OCI-LY3 (cell line): ENCODE results near the gene BRD4.

Experiments used
- H2AFZ ChIP-seq: fragments of 200-600, 300-600 bp; shearing (Covaris generic); 2 replicates; pipeline ENCODE4 v1.6.0; 2014; ENCODE audit warnings: antibody characterized with exemption, low read depth, low read length
- H3K27ac ChIP-seq: fragments of 200-600, 300-600 bp; sonication (generic); 2 replicates; pipeline ENCODE4 v1.5.1; 2014; ENCODE audit warnings: mild to moderate bottlenecking, low read length, moderate library complexity, mixed read lengths
- H3K27me3 ChIP-seq: fragments of 200-600, 300-600 bp; sonication (generic); 2 replicates; pipeline ENCODE4 v1.6.1; 2014; ENCODE audit warnings: low read depth, low read length, mixed read lengths
- H3K36me3 ChIP-seq: fragments of 200-600, 300-600 bp; sonication (generic); replicated peaks from 2 replicates; pipeline ENCODE3; 2014; ENCODE audit warnings: low read depth, low read length, mixed read lengths
- H3K4me1 ChIP-seq: fragments of 300-600, 200-600 bp; sonication (generic); 2 replicates; pipeline ENCODE4 v1.6.1; 2014; ENCODE audit warnings: low read length, mixed read lengths
- H3K4me2 ChIP-seq: fragments of 200-600, 300-600 bp; sonication (generic); 2 replicates; pipeline ENCODE4 v1.6.1; 2014; ENCODE audit warnings: low read length, mixed read lengths
- H3K4me3 ChIP-seq: fragments of 300-600, 200-600 bp; sonication (generic); 2 replicates; pipeline ENCODE4 v1.5.1; 2014; ENCODE audit warnings: antibody characterized with exemption, mild to moderate bottlenecking, low read length, moderate library complexity
- H3K79me2 ChIP-seq: fragments of 300-600, 200-600 bp; shearing (Covaris generic); 2 replicates; pipeline ENCODE4 v1.6.1; 2014; ENCODE audit warnings: mild to moderate bottlenecking, low read length, mixed read lengths
- H3K9ac ChIP-seq: fragments of 300-600, 200-600 bp; shearing (Covaris generic); 2 replicates; pipeline ENCODE4 v1.6.0; 2014; ENCODE audit warnings: mild to moderate bottlenecking, low read length, moderate library complexity
- H3K9me3 ChIP-seq: fragments of 200-600, 300-600 bp; shearing (Covaris generic); 2 replicates; pipeline ENCODE4 v1.6.1; 2014; ENCODE audit warnings: low read length, mixed read lengths; ENCODE audit not compliant: insufficient read depth
- H4K20me1 ChIP-seq: fragments of 200-600, 300-600 bp; sonication (generic); 2 replicates; pipeline ENCODE4 v1.6.1; 2016; ENCODE audit warnings: low read length, mixed read lengths; ENCODE audit not compliant: insufficient read depth
- EZH2phosphoT487 ChIP-seq: fragments of 200-600 bp; shearing (Covaris generic); IDR thresholded peaks from 2 replicates; pipeline ENCODE4 v1.6.1; 2018; ENCODE audit warnings: antibody characterized with exemption, mixed run types, low read depth
- TF ChIP-seq, protein P1 (sequence below): fragments of 200-600, 300-600 bp; sonication (generic); IDR thresholded peaks from 2 replicates; pipeline ENCODE4 v1.5.1; 2014; ENCODE audit warnings: antibody characterized with exemption, low read length, low read depth

Gene BRD4

DNA sequence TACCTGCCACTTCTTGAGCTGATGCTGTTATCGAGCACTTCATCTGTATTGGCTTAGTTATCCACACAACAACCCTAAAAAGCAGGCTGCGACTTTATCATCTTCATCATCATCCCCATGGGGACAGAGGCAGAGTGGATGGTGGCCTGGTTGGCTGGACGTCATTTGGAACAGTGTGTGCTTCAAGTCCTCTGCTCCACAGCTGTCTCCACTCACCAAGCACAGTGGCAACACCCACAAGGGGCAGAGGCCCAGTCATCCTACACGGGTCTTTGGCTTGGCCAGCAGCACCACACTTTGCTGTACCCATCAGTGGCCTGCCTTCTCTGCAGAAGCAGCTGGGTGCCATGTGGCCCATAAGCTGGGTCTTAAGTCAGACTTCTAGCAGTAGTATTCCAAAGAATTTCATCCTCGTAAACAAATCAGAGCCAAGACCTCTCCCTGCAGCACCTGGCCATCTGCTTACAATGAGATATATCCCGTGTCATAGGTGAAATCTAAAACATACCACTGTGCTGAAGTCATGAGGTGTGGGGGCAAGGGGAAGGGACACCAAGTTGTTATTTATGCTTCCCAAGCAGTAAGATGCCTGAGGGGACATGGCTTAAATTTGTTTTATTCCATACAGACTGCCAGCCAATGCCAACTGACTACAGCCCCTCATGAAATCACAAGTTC lies 52.2 kb downstream of the BRD4 start:
- Histone ChIP-seq H3K4me3 (no peak overlapping the region), H3K79me2 (peaks cover 100% of the 10 kb centered on the region), H3K4me2 (no peak overlapping the region), H3K9ac (no peak overlapping the region), H3K9me3 (no peaks in the 10 kb centered on the region), H3K27ac (no peak overlapping the region), H3K4me1 (peaks cover 27% of the 10 kb centered on the region), H3K27me3 (no peaks in the 10 kb centered on the region), H2AFZ (no peak overlapping the region), H4K20me1 (peaks cover 99% of the 10 kb centered on the region), H3K36me3 (peaks cover 10% of the 10 kb centered on the region)
- TF ChIP-seq, protein P1, sequence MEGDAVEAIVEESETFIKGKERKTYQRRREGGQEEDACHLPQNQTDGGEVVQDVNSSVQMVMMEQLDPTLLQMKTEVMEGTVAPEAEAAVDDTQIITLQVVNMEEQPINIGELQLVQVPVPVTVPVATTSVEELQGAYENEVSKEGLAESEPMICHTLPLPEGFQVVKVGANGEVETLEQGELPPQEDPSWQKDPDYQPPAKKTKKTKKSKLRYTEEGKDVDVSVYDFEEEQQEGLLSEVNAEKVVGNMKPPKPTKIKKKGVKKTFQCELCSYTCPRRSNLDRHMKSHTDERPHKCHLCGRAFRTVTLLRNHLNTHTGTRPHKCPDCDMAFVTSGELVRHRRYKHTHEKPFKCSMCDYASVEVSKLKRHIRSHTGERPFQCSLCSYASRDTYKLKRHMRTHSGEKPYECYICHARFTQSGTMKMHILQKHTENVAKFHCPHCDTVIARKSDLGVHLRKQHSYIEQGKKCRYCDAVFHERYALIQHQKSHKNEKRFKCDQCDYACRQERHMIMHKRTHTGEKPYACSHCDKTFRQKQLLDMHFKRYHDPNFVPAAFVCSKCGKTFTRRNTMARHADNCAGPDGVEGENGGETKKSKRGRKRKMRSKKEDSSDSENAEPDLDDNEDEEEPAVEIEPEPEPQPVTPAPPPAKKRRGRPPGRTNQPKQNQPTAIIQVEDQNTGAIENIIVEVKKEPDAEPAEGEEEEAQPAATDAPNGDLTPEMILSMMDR: no peak
- TF ChIP-seq EZH2phosphoT487: no peak

DNA sequence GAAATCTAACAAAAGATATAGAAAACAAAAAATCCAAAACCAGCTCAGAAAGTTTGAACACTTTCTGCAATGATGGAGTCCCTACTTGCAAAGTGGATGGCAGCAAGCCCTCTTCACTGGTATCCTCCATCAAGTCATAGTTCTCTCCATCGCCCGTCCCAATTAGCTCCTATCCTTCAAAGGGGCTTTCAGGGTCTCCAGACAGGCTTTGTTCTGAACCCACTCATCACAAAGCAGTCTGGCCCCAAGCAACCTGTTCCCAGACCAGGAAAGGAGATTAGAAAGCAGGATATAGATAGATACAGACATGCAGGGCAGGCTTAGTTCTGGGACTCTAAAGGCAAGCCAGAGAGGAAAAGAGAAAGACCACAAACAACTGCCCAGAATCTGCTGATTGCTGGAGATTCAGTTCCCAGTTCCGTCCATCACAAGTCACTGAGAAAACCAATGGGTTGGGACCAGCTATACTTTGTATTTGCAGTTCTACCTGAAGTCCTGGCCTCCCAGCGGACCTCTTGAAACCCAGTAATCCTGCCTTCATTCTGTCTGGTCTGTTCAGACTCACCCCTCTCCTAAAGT lies 52.9 kb downstream of the BRD4 start:
- Histone ChIP-seq H3K27me3 (no peaks in the 10 kb centered on the region), H3K4me3 (no peak overlapping the region), H3K4me2 (no peak overlapping the region), H3K9ac (no peak overlapping the region), H3K9me3 (no peaks in the 10 kb centered on the region), H3K4me1 (peaks cover 20% of the 10 kb centered on the region), H2AFZ (no peak overlapping the region), H3K79me2 (peaks cover 100% of the 10 kb centered on the region), H4K20me1 (peaks cover 99% of the 10 kb centered on the region), H3K27ac (no peak overlapping the region), H3K36me3 (peaks cover 10% of the 10 kb centered on the region)
- no peak for TF ChIP-seq EZH2phosphoT487
- TF ChIP-seq, protein P1: no peak

DNA sequence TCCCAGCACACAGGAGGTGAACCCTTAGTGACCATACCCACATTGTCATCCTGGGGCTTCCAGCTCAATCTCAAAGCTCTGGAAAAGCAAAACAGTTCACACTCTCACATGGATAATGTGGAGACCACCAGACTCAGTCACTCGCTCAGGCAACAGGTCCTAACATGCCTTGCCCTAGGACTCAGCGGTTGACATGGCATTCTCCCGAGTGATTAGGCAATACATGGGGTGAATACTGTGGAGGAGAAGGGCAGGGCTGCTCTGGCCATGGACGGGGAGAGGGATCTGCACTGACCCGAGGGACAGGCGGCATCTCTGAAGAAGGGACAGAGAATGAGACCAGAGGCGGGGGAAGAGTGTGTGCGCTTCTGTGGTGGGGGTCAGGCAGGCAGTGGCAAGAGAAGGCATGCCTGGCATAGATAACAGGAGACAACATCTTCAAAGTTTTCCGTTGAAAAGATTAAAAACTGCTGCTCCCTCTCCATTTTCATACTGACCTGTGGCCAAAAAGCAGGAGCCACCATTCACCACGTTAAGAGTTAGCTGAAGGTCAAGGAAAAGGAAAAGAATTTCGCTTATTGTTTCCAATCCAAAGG lies 55.6 kb downstream of the BRD4 start:
- TF ChIP-seq, protein P1: no peak
- TF ChIP-seq EZH2phosphoT487: no peak
- H3K4me3 ChIP-seq: no peak overlapping the region
- H3K27ac ChIP-seq: no peak overlapping the region
- peaks cover 100% of the 10 kb centered on the region for H3K79me2 ChIP-seq
- H4K20me1 ChIP-seq: peaks cover 100% of the 10 kb centered on the region
- H3K4me2 ChIP-seq: no peak overlapping the region
- H2AFZ ChIP-seq: no peak overlapping the region
- peaks cover 24% of the 10 kb centered on the region for H3K36me3 ChIP-seq
- H3K4me1 ChIP-seq: peaks cover 5% of the 10 kb centered on the region; the same call in 1 of the 2 replicates
- H3K9me3 ChIP-seq: no peaks in the 10 kb centered on the region
- H3K9ac ChIP-seq: no peak overlapping the region
- H3K27me3 ChIP-seq: no peaks in the 10 kb centered on the region

DNA sequence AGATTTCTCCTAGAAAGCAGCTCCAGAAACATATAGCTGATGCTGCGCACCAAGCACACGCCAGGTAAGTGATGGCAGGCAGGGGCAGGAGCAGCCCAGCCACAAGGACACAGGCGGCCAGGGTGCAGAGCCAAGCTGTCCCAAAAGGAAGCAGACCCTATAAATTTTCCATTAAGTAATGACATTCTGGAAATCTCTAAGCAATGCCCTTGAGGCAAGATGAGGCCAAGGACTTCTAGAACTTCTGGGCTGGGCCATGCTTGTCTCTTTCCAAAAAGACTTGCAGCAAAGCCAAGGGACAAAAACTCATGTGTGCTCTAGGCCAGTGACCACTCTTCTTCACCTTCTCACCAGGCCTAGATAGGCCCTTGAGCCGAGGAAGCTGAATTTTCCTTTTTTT lies 57.9 kb downstream of the BRD4 start:
- TF ChIP-seq, protein P1: no peak
- no peak for TF ChIP-seq EZH2phosphoT487
- peaks cover 100% of the 10 kb centered on the region for H4K20me1 ChIP-seq

More for the DNA sequence above, 57.9 kb downstream of the BRD4 start:
- no peak overlapping the region for H3K27ac ChIP-seq
- H3K4me2 ChIP-seq: no peak overlapping the region
- H3K9ac ChIP-seq: no peak overlapping the region
- H3K79me2 ChIP-seq: peaks cover 100% of the 10 kb centered on the region
- no peak overlapping the region for H2AFZ ChIP-seq
- H3K36me3 ChIP-seq: peaks cover 44% of the 10 kb centered on the region
- H3K27me3 ChIP-seq: no peaks in the 10 kb centered on the region
- no peak overlapping the region for H3K4me3 ChIP-seq
- H3K9me3 ChIP-seq: no peaks in the 10 kb centered on the region
- H3K4me1 ChIP-seq: 0 out of 2 replicates have a peak, but pooled peaks cover 1% of the 10 kb centered on the region
